ENCODE data around the gene FSTL5.

The FSTL5 gene

GRCh38 chr4:162154862-162155540, 8.8 kb downstream of the FSTL5 start:
- H3K27me3 ChIP-seq (ENCODE audit: control insufficient read depth in 1 of 2, insufficient read depth in 1 of 2, low read length in 2 of 2): no peaks in the 10 kb centered on the region
- no peaks in the 10 kb centered on the region for H3K9me3 ChIP-seq (ENCODE audit: control insufficient read depth, low read length)

GRCh38 chr4:162151850-162152249, 11.9 kb downstream of the FSTL5 start:
- Histone ChIP-seq H3K4me1 (ENCODE audit: control insufficient read depth, insufficient read depth, low read depth, low read length) (no peaks in the 10 kb centered on the region), H4K8ac (ENCODE audit: low read length) (no peak overlapping the region), H2BK5ac (ENCODE audit: low read depth, low read length, poor library complexity, severe bottlenecking) (no peak overlapping the region), H2AFZ (ENCODE audit: low read depth, low read length) (no peak overlapping the region), H3K9ac (ENCODE audit: low read length) (no peak overlapping the region), H3K79me1 (replicated peaks; ENCODE audit: low read length, poor library complexity, severe bottlenecking) (no peaks in the 10 kb centered on the region), H3K4me3 (ENCODE audit: insufficient read depth in 1 of 2, low read depth in 1 of 2, low read length in 2 of 2) (no peak overlapping the region), H3K23ac (ENCODE audit: low read length in 2 of 2) (no peak overlapping the region), H3K27ac (ENCODE audit: low read length, poor library complexity, severe bottlenecking) (no peak overlapping the region), H3K14ac (ENCODE audit: low read length in 2 of 2) (no peak overlapping the region), H3K9me3 (ENCODE audit: control insufficient read depth, low read length) (no peaks in the 10 kb centered on the region), H3K4me2 (ENCODE audit: low read length, poor library complexity, severe bottlenecking) (no peak overlapping the region), H3K27me3 (ENCODE audit: control insufficient read depth in 1 of 2, insufficient read depth in 1 of 2, low read length in 2 of 2) (no peaks in the 10 kb centered on the region), H2AK5ac (ENCODE audit: low read length, severe bottlenecking) (no peak overlapping the region), H3K4ac (ENCODE audit: low read depth in 1 of 2, low read length in 2 of 2) (no peak overlapping the region), H2BK12ac (ENCODE audit: low read length in 2 of 2) (no peak overlapping the region), H2BK120ac (ENCODE audit: low read depth, low read length) (no peak overlapping the region), H4K91ac (ENCODE audit: low read length) (no peak overlapping the region), H3K18ac (ENCODE audit: low read depth in 1 of 2, low read length in 2 of 2) (no peak overlapping the region), H2BK15ac (ENCODE audit: low read depth, poor library complexity, severe bottlenecking) (no peak overlapping the region), H3K36me3 (ENCODE audit: control insufficient read depth in 1 of 2, insufficient read depth in 2 of 2, low read depth in 1 of 2, low read length in 2 of 2) (no peaks in the 10 kb centered on the region)
- no peak for DNase-seq
- WGBS: 48% methylated on average over 3 of the region's 4 CpGs

More at GRCh38 chr4:162154862-162155540, 8.8 kb downstream of the FSTL5 start:
- 78% methylated on average over 4 of the region's 7 CpGs for WGBS
- Histone ChIP-seq H3K23ac (ENCODE audit: low read length in 2 of 2) (no peak overlapping the region), H4K8ac (ENCODE audit: low read length) (no peak overlapping the region), H3K4me1 (ENCODE audit: control insufficient read depth, insufficient read depth, low read depth, low read length) (no peaks in the 10 kb centered on the region), H2BK15ac (ENCODE audit: low read depth, poor library complexity, severe bottlenecking) (no peak overlapping the region), H2BK120ac (ENCODE audit: low read depth, low read length) (no peak overlapping the region), H3K27ac (ENCODE audit: low read length, poor library complexity, severe bottlenecking) (no peak overlapping the region), H2BK12ac (ENCODE audit: low read length in 2 of 2) (no peak overlapping the region), H3K79me1 (replicated peaks; ENCODE audit: low read length, poor library complexity, severe bottlenecking) (no peaks in the 10 kb centered on the region), H3K4me2 (ENCODE audit: low read length, poor library complexity, severe bottlenecking) (no peak overlapping the region), H2AFZ (ENCODE audit: low read depth, low read length) (no peak overlapping the region), H3K18ac (ENCODE audit: low read depth in 1 of 2, low read length in 2 of 2) (no peak overlapping the region), H4K91ac (ENCODE audit: low read length) (no peak overlapping the region), H3K4me3 (ENCODE audit: insufficient read depth in 1 of 2, low read depth in 1 of 2, low read length in 2 of 2) (no peak overlapping the region), H2BK5ac (ENCODE audit: low read depth, low read length, poor library complexity, severe bottlenecking) (no peak overlapping the region), H3K14ac (ENCODE audit: low read length in 2 of 2) (no peak overlapping the region), H2AK5ac (ENCODE audit: low read length, severe bottlenecking) (no peak overlapping the region), H3K4ac (ENCODE audit: low read depth in 1 of 2, low read length in 2 of 2) (no peak overlapping the region), H3K9ac (ENCODE audit: low read length) (no peak overlapping the region), H3K36me3 (ENCODE audit: control insufficient read depth in 1 of 2, insufficient read depth in 2 of 2, low read depth in 1 of 2, low read length in 2 of 2) (no peaks in the 10 kb centered on the region)
- DNase-seq: no peak

- no peak overlapping the region for H2BK15ac ChIP-seq (ENCODE audit: low read depth, poor library complexity, severe bottlenecking)
- no peak overlapping the region for H3K4ac ChIP-seq (ENCODE audit: low read depth in 1 of 2, low read length in 2 of 2)
- no peak overlapping the region for H3K4me3 ChIP-seq (ENCODE audit: insufficient read depth in 1 of 2, low read depth in 1 of 2, low read length in 2 of 2)
Measured at GRCh38 chr4:162151386-162151785, 12.4 kb downstream of the FSTL5 start.

GRCh38 chr4:162149644-162150043, 14.2 kb downstream of the FSTL5 start:
- no peaks in the 10 kb centered on the region for H3K79me1 ChIP-seq (replicated peaks; ENCODE audit: low read length, poor library complexity, severe bottlenecking)
- no peak overlapping the region for H3K4me3 ChIP-seq (ENCODE audit: insufficient read depth in 1 of 2, low read depth in 1 of 2, low read length in 2 of 2)
- H2BK12ac ChIP-seq (ENCODE audit: low read length in 2 of 2): no peak overlapping the region
- no peaks in the 10 kb centered on the region for H3K27me3 ChIP-seq (ENCODE audit: control insufficient read depth in 1 of 2, insufficient read depth in 1 of 2, low read length in 2 of 2)
- no peak overlapping the region for H3K4me2 ChIP-seq (ENCODE audit: low read length, poor library complexity, severe bottlenecking)
- no peak overlapping the region for H3K18ac ChIP-seq (ENCODE audit: low read depth in 1 of 2, low read length in 2 of 2)
- no peak overlapping the region for H2AK5ac ChIP-seq (ENCODE audit: low read length, severe bottlenecking)
- H2BK120ac ChIP-seq (ENCODE audit: low read depth, low read length): no peak overlapping the region
- H4K91ac ChIP-seq (ENCODE audit: low read length): no peak overlapping the region
- no peak overlapping the region for H2AFZ ChIP-seq (ENCODE audit: low read depth, low read length)
- H3K9me3 ChIP-seq (ENCODE audit: control insufficient read depth, low read length): no peaks in the 10 kb centered on the region
- no peak overlapping the region for H2BK5ac ChIP-seq (ENCODE audit: low read depth, low read length, poor library complexity, severe bottlenecking)
- no peak overlapping the region for H3K27ac ChIP-seq (ENCODE audit: low read length, poor library complexity, severe bottlenecking)
- H3K9ac ChIP-seq (ENCODE audit: low read length): no peak overlapping the region
- DNase-seq: no peak
- no CpG with 5 or more reads among the region's 2 CpGs for WGBS
- no peak overlapping the region for H4K8ac ChIP-seq (ENCODE audit: low read length)
- no peak overlapping the region for H2BK15ac ChIP-seq (ENCODE audit: low read depth, poor library complexity, severe bottlenecking)
- no peaks in the 10 kb centered on the region for H3K4me1 ChIP-seq (ENCODE audit: control insufficient read depth, insufficient read depth, low read depth, low read length)
- H3K23ac ChIP-seq (ENCODE audit: low read length in 2 of 2): no peak overlapping the region
- no peak overlapping the region for H3K4ac ChIP-seq (ENCODE audit: low read depth in 1 of 2, low read length in 2 of 2)
- H3K36me3 ChIP-seq (ENCODE audit: control insufficient read depth in 1 of 2, insufficient read depth in 2 of 2, low read depth in 1 of 2, low read length in 2 of 2): no peaks in the 10 kb centered on the region
- no peak overlapping the region for H3K14ac ChIP-seq (ENCODE audit: low read length in 2 of 2)

More at GRCh38 chr4:162151386-162151785, 12.4 kb downstream of the FSTL5 start:
- Histone ChIP-seq H4K91ac (ENCODE audit: low read length) (no peak overlapping the region), H4K8ac (ENCODE audit: low read length) (no peak overlapping the region), H3K36me3 (ENCODE audit: control insufficient read depth in 1 of 2, insufficient read depth in 2 of 2, low read depth in 1 of 2, low read length in 2 of 2) (no peaks in the 10 kb centered on the region), H3K4me1 (ENCODE audit: control insufficient read depth, insufficient read depth, low read depth, low read length) (no peaks in the 10 kb centered on the region), H2AFZ (ENCODE audit: low read depth, low read length) (no peak overlapping the region), H3K27me3 (ENCODE audit: control insufficient read depth in 1 of 2, insufficient read depth in 1 of 2, low read length in 2 of 2) (no peaks in the 10 kb centered on the region), H2BK5ac (ENCODE audit: low read depth, low read length, poor library complexity, severe bottlenecking) (no peak overlapping the region), H3K79me1 (replicated peaks; ENCODE audit: low read length, poor library complexity, severe bottlenecking) (no peaks in the 10 kb centered on the region), H2AK5ac (ENCODE audit: low read length, severe bottlenecking) (no peak overlapping the region), H3K14ac (ENCODE audit: low read length in 2 of 2) (no peak overlapping the region), H3K23ac (ENCODE audit: low read length in 2 of 2) (no peak overlapping the region), H3K4me2 (ENCODE audit: low read length, poor library complexity, severe bottlenecking) (no peak overlapping the region), H3K9me3 (ENCODE audit: control insufficient read depth, low read length) (no peaks in the 10 kb centered on the region), H3K27ac (ENCODE audit: low read length, poor library complexity, severe bottlenecking) (no peak overlapping the region), H3K9ac (ENCODE audit: low read length) (no peak overlapping the region), H2BK120ac (ENCODE audit: low read depth, low read length) (no peak overlapping the region), H3K18ac (ENCODE audit: low read depth in 1 of 2, low read length in 2 of 2) (no peak overlapping the region), H2BK12ac (ENCODE audit: low read length in 2 of 2) (no peak overlapping the region)
- DNase-seq: no peak
